Activated CD4-positive, alpha-beta T cell treated with anti-CD3 and anti-CD28 coated beads for 24 hours (primary cell): ENCODE measurements around the gene HIC2.
"Not testable (repeated sequence)": the region's sequence is repeated elsewhere in the genome, so short reads cannot be mapped to it uniquely, and the experiment has no call there.

Experiments
- DNase-seq, 2 donors: peaks; one replicate each; pipeline ENCODE4 v3.0.0-alpha.2; 2020; ENCODE audit warnings: low read depth in 2 of 2

Gene HIC2

GRCh38 chr22:21490556-21490955 is 73.4 kb downstream of the HIC2 start:
- not testable (repeated sequence) for DNase-seq

DNA sequence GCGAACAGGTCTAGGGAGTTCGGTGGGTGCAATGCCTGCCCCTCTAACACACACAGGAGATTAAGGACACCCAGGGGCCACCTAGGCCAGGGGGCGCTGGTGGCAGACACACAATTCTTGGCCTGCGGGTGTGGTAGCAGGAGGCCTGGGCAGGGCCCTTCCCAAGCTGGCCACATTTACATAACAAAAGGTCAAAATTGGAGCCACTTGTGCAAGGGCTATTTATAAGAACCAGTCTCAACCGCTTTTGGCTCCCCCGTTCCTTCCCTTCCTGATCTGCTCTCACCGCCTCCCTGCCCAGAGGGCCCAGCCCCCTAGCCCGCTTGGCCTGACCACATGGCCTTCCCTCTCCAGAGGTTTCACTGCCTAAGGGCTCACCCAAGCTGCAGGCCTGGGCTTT is 75.1 kb downstream of the HIC2 start:
- not testable (repeated sequence) for DNase-seq

DNA sequence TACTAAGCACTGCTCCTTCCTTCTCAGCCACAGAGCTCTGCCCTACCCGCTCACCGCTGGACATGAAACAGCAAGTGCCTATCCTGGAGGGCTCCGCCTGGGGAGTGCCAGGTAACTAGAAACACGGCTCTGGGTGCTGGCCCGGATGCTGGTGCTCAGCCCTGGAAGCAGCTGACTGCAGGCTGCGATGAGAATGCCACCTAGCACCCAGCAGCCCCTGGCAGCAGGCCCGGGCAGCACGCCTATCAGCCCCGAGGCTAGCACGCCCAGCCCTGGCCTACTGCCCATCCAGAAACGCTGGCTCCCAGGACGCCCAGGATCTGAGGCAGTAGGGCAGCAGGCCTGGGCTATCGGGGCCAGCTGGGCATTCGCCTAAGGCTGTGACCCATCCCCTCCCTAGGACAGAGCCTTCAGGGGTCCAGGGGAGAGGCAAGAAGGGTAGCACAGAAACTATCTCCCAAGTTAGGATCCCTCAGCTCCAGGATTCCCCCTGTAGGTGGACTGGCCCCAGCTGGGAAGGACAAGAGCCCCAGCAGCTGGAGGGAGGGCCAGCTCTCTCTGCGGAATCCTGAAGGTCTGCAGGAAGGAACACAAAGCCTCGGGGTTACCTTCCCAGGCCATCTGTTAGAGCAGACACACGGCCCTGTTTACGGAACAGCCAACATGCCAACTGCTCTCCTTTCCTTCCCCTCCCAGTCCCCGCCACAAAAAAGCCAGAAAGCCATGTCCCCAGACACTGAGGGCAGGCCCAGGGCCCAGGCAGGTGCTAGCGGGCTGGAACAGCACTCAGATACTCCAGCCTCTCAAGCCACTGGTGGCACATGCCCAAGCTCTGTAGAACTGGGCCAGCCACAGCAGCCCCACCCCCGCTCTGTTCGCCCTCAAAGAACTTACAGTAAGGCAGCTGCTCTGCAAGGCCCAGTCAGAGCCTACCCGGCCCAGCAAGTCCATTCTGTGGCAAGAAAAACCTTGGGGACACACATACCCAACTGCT is 76.9 kb downstream of the HIC2 start:
- DNase-seq = not testable (repeated sequence)

- DNase-seq = not testable (repeated sequence)
Measured at GRCh38 chr22:21497984-21498383, 80.8 kb downstream of the HIC2 start.

GRCh38 chr22:21498489-21498888 is 81.3 kb downstream of the HIC2 start:
- not testable (repeated sequence) for DNase-seq

DNA sequence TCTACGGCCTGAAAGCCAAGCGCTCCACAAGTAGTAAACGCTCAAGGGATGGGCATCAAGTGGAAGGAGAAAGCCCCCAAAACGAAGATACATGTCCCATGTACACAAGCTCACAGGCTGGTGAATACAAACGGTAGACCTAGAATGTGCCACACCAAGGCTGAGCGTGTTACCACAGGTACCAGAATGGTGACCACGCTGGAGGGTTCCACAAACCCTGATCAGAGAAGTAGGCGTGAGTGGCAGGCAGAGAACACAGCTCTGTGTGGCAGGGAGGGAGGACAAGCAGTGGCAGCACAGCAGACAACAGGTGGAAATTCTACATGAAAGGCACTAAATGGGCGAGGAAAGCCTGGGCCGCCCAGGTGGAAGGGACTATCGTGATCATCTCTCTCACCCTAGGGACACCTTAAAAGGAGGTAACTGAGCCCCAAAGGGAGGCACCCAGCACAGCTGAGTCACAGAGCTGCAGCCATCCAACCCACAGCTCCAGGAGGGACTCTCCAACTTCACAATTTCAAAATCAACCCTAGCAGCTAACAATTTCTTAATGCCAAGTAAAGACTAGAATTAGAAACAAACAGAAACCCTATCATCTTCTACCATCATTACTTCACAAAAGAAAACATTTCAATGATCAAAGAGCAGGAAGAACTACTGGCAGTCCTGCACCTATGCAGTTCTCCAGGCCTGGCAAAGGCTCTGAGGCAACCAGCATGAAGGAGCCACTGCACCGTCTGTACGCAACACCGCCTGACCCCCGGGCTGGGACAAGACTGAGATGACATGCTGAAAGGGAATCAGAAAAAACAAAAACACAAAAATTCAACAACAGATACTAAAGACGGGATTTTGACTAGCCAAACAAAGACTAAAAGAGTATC is 82.7 kb downstream of the HIC2 start:
- DNase-seq = not testable (repeated sequence)
